ENCODE measurements around the gene UBE2E2. TPM values are rescaled to one million over a fixed set of nuclear protein-coding genes. Genes with fewer than 3 reads are reported as not detected.
"Not testable (repeated sequence)": the region's sequence is repeated elsewhere in the genome, so short reads cannot be mapped to it uniquely, and the experiment has no call there.

Gene UBE2E2
- total RNA-seq, 1 experiment from 2014 or later: 14.7 TPM

DNA sequence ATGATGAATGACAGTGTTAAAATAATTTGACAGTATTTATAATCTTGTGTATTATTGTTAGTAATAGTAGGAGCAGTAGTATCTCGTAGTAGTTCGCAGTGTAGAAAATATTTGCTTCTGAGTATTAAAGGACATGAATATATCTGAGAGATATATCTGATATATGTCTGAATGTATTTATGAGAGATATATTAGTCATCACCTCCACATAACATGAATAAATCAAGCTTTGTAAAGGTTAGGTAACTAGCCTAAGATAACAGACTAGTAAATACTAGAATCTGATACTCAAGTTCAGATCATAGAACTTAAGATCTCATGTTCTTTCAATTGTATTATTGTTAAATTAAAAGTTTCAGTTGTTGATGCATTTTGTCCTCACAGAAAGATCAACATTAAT, 130.5 kb downstream of the UBE2E2 start:
- H3K79me2 ChIP-seq (ENCODE audit: low read length): no peaks in the 10 kb centered on the region
- no peak for DNase-seq
- no peaks in the 10 kb centered on the region for H3K9me2 ChIP-seq (replicated peaks; ENCODE audit: insufficient read depth, low read length)
- no peaks in the 10 kb centered on the region for H3K9me3 ChIP-seq (ENCODE audit: low read length)
- H3K27me3 ChIP-seq (ENCODE audit: low read length): no peaks in the 10 kb centered on the region
- H2AFZ ChIP-seq (ENCODE audit: low read length): no peak overlapping the region
- H3K4me3 ChIP-seq (ENCODE audit: low read length): no peak overlapping the region
- H3K4me1 ChIP-seq (ENCODE audit: low read length): no peaks in the 10 kb centered on the region
- no peak overlapping the region for H3K9ac ChIP-seq (ENCODE audit: low read length)
- H3K4me2 ChIP-seq (ENCODE audit: low read depth, low read length, poor library complexity, severe bottlenecking): no peak overlapping the region
- H3K36me3 ChIP-seq (ENCODE audit: insufficient read depth, low read length): no peaks in the 10 kb centered on the region
- H4K20me1 ChIP-seq (ENCODE audit: insufficient read depth, low read depth, low read length): no peaks in the 10 kb centered on the region
- no peak overlapping the region for H3K27ac ChIP-seq (ENCODE audit: low read length)

DNA sequence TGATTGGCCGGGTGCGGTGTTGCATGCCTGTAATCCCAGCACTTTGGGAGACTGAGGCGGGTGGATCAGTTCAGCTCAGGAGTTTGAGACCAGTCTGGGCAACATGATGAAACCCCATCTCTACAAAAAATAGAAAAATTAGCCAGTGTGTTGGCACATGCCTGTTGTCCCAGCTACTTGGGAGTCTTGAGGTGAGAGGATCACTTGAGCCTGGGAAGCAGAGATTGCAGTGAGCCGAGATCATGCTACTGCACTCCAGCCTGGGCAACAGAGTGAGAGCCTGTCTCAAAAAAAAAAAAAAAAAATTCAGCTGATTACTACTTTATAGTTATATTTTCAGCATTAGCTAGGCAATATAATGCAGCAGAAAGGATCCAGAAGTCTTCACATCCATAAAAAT, 133.7 kb downstream of the UBE2E2 start:
- H3K27me3 ChIP-seq (ENCODE audit: low read length); H3K79me2 ChIP-seq (ENCODE audit: low read length); H3K9me2 ChIP-seq (replicated peaks; ENCODE audit: insufficient read depth, low read length); H2AFZ ChIP-seq (ENCODE audit: low read length); DNase-seq; H3K9me3 ChIP-seq (ENCODE audit: low read length); H3K36me3 ChIP-seq (ENCODE audit: insufficient read depth, low read length); H3K27ac ChIP-seq (ENCODE audit: low read length); H3K4me3 ChIP-seq (ENCODE audit: low read length); H3K4me2 ChIP-seq (ENCODE audit: low read depth, low read length, poor library complexity, severe bottlenecking); H4K20me1 ChIP-seq (ENCODE audit: insufficient read depth, low read depth, low read length); H3K9ac ChIP-seq (ENCODE audit: low read length): not testable (repeated sequence)
- peaks cover 24% of the 10 kb centered on the region for H3K4me1 ChIP-seq (ENCODE audit: low read length)

DNA sequence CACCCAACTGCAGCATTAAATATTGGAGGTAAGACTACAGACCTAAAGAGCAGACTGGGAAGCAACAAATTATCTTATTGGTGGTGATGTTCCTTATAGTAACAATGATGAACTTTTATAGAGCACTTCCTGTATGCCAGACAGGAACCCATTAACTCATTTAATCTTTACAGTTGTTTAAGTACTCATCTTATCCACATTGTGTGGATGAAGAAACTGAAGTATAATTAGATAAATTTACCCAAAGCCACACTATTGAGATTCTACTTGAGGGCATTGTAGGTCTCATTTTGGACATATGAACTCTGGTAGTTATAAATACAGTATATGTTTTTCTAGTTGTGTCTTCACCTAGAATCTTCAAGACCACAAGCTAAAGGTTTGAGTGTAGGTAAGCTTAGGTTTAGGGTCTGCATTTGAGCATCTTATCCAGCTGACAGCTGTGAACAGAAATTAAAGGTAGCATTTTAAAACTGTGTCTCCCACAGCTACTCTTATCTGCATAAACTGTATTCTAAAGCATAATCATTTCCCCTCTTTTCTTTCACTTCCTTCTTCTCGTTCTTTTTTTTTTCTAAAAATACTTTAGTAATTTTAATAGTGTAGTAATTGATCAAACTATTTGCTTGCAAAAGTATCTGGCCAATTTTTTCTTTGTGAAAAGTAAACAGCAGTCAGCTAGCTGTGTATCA, 138.2 kb downstream of the UBE2E2 start:
- Histone ChIP-seq H3K36me3 (ENCODE audit: insufficient read depth, low read length) (no peaks in the 10 kb centered on the region), H3K79me2 (ENCODE audit: low read length) (no peaks in the 10 kb centered on the region), H3K4me1 (ENCODE audit: low read length) (peaks cover 56% of the 10 kb centered on the region), H3K27ac (ENCODE audit: low read length) (peak overlapping the region; percentile 95), H3K4me2 (ENCODE audit: low read depth, low read length, poor library complexity, severe bottlenecking) (peak overlapping the region; percentile 67), H3K4me3 (ENCODE audit: low read length) (peak overlapping the region; percentile 36), H3K9ac (ENCODE audit: low read length) (peak overlapping the region; percentile 36), H3K9me3 (ENCODE audit: low read length) (no peaks in the 10 kb centered on the region), H3K27me3 (ENCODE audit: low read length) (no peaks in the 10 kb centered on the region), H2AFZ (ENCODE audit: low read length) (peak overlapping the region; percentile 55; the same call in 1 of the 2 replicates), H4K20me1 (ENCODE audit: insufficient read depth, low read depth, low read length) (no peaks in the 10 kb centered on the region), H3K9me2 (replicated peaks; ENCODE audit: insufficient read depth, low read length) (no peaks in the 10 kb centered on the region)
- DNase-seq: peak; percentile 73

DNA sequence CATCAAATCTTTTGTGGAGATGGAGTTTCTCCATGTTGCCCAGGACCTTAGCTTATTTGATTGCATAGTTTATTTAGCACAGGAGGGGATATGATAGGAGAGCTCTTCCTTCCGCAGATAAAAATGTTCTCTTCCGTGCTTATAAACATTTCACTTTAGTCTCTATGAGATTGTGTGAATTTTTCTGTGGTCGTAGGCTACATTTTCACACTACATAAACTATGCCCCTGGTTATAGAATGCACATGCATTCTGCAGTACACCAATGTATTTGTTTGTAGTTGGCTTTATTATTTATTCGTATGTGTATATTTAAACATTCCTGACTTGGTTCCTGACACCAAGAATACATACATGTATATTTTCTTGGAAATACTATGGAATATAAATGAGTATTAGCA, 139.2 kb downstream of the UBE2E2 start:
- Histone ChIP-seq H3K36me3 (ENCODE audit: insufficient read depth, low read length) (no peaks in the 10 kb centered on the region), H3K9me2 (replicated peaks; ENCODE audit: insufficient read depth, low read length) (no peaks in the 10 kb centered on the region), H3K79me2 (ENCODE audit: low read length) (no peaks in the 10 kb centered on the region), H3K9ac (ENCODE audit: low read length) (no peak overlapping the region), H3K4me3 (ENCODE audit: low read length) (no peak overlapping the region), H2AFZ (ENCODE audit: low read length) (no peak overlapping the region), H4K20me1 (ENCODE audit: insufficient read depth, low read depth, low read length) (no peaks in the 10 kb centered on the region), H3K4me2 (ENCODE audit: low read depth, low read length, poor library complexity, severe bottlenecking) (no peak overlapping the region), H3K4me1 (ENCODE audit: low read length) (peaks cover 56% of the 10 kb centered on the region), H3K27me3 (ENCODE audit: low read length) (no peaks in the 10 kb centered on the region), H3K27ac (ENCODE audit: low read length) (peak overlapping the region; percentile 95), H3K9me3 (ENCODE audit: low read length) (no peaks in the 10 kb centered on the region)
- no peak for DNase-seq

DNA sequence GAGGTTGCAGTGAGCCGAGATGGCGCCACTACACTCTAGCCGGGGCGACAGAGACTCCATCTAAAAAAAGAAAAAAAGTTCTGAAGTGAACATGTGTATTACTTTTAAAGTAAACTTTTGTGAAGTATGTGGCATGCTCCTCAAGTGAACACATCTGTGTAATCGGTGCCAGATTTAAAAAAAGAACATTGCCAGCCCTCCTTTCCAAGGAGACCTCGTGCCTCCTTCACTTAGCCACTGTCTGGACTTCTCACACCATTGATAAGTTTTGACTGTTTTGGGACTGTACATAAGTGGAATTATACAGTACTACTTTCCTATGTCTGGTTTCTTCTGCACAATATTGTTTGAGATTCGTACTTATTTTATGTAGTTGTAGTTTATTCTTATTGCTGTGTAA, 140.4 kb downstream of the UBE2E2 start:
- Histone ChIP-seq H3K4me2 (ENCODE audit: low read depth, low read length, poor library complexity, severe bottlenecking) (no peak overlapping the region), H3K4me1 (ENCODE audit: low read length) (peaks cover 56% of the 10 kb centered on the region), H2AFZ (ENCODE audit: low read length) (no peak overlapping the region), H3K27me3 (ENCODE audit: low read length) (no peaks in the 10 kb centered on the region), H3K36me3 (ENCODE audit: insufficient read depth, low read length) (no peaks in the 10 kb centered on the region), H4K20me1 (ENCODE audit: insufficient read depth, low read depth, low read length) (no peaks in the 10 kb centered on the region), H3K9me2 (replicated peaks; ENCODE audit: insufficient read depth, low read length) (no peaks in the 10 kb centered on the region), H3K4me3 (ENCODE audit: low read length) (no peak overlapping the region), H3K9ac (ENCODE audit: low read length) (no peak overlapping the region), H3K79me2 (ENCODE audit: low read length) (no peaks in the 10 kb centered on the region), H3K9me3 (ENCODE audit: low read length) (no peaks in the 10 kb centered on the region), H3K27ac (ENCODE audit: low read length) (peak overlapping the region; percentile 56; the same call in 1 of the 2 replicates)
- no peak for DNase-seq

DNA sequence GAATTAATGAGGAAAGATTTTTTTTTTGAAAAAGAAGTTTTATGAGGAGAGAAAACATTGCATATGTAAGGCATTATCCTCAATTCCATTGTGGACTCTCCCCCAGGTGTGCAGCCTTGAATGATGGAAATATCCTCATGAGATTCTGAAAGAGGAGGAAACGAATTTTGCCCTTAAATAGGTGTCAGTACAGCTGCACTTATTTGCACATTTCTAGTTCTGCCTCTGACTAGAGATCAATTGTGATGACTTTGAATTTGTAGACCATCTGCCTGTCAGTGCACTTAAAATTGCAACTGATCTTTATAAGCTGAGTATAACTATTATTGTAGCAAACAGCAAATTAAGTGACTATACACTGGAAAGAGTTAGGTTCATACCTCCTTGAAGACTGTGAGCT, 141.8 kb downstream of the UBE2E2 start:
- H3K36me3 ChIP-seq (ENCODE audit: insufficient read depth, low read length): no peaks in the 10 kb centered on the region
- H3K4me3 ChIP-seq (ENCODE audit: low read length): no peak overlapping the region
- no peaks in the 10 kb centered on the region for H3K9me2 ChIP-seq (replicated peaks; ENCODE audit: insufficient read depth, low read length)
- no peaks in the 10 kb centered on the region for H3K9me3 ChIP-seq (ENCODE audit: low read length)
- H3K27ac ChIP-seq (ENCODE audit: low read length): peak overlapping the region; percentile 56
- H3K79me2 ChIP-seq (ENCODE audit: low read length): no peaks in the 10 kb centered on the region
- H3K4me1 ChIP-seq (ENCODE audit: low read length): peaks cover 52% of the 10 kb centered on the region
- peak; percentile 63 for DNase-seq
- H3K4me2 ChIP-seq (ENCODE audit: low read depth, low read length, poor library complexity, severe bottlenecking): peak overlapping the region; percentile 26
- H2AFZ ChIP-seq (ENCODE audit: low read length): no peak overlapping the region
- no peak overlapping the region for H3K9ac ChIP-seq (ENCODE audit: low read length)
- H4K20me1 ChIP-seq (ENCODE audit: insufficient read depth, low read depth, low read length): no peaks in the 10 kb centered on the region
- no peaks in the 10 kb centered on the region for H3K27me3 ChIP-seq (ENCODE audit: low read length)

DNA sequence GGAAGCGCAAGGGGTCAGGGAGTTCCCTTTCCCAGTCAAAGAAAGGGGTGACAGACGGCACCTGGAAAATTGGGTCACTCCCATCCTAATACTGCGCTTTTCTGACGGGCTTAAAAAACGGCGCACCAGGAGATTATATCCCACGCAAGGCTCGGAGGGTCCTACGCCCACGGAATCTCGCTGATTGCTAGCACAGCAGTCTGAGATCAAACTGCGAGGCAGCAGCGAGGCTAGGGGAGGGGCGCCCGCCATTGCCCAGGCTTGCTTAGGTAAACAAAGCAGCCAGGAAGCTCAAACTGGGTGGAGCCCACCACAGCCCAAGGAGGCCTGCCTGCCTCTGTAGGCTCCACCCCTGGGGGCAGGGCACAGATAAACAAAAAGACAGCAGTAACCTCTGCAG, 146.3 kb downstream of the UBE2E2 start:
- not testable (repeated sequence) for H3K36me3 ChIP-seq (ENCODE audit: insufficient read depth, low read length); H3K9me3 ChIP-seq (ENCODE audit: low read length); H4K20me1 ChIP-seq (ENCODE audit: insufficient read depth, low read depth, low read length); H3K9me2 ChIP-seq (replicated peaks; ENCODE audit: insufficient read depth, low read length); H3K4me2 ChIP-seq (ENCODE audit: low read depth, low read length, poor library complexity, severe bottlenecking); H3K27ac ChIP-seq (ENCODE audit: low read length); H3K27me3 ChIP-seq (ENCODE audit: low read length); DNase-seq; H3K79me2 ChIP-seq (ENCODE audit: low read length); H3K4me3 ChIP-seq (ENCODE audit: low read length); H3K9ac ChIP-seq (ENCODE audit: low read length); H2AFZ ChIP-seq (ENCODE audit: low read length)
- H3K4me1 ChIP-seq (ENCODE audit: low read length): peaks cover 16% of the 10 kb centered on the region

DNA sequence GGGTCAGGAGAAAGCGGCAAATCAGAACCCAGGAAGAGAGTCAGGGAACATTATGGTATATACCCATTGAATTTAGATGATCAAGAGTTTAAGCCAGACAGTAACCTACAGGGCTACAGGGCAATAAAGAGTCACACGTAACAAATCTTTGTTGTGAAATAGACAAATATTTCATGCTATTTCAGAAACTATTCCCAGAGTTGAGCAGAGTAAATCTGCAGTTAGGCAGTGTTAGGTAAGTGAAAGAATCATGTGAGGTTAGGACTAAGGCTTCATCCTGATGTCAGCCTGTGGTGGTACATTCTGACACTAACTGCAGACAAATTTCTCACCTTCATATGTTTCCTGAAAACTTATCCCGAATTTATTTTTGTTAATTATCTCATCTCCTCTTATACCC, 153.0 kb downstream of the UBE2E2 start:
- Histone ChIP-seq H3K9me2 (replicated peaks; ENCODE audit: insufficient read depth, low read length) (no peaks in the 10 kb centered on the region), H3K4me3 (ENCODE audit: low read length) (no peak overlapping the region)

More for the DNA sequence above, 153.0 kb downstream of the UBE2E2 start:
- no peak overlapping the region for H3K4me2 ChIP-seq (ENCODE audit: low read depth, low read length, poor library complexity, severe bottlenecking)
- no peaks in the 10 kb centered on the region for H3K79me2 ChIP-seq (ENCODE audit: low read length)
- H2AFZ ChIP-seq (ENCODE audit: low read length): no peak overlapping the region
- no peaks in the 10 kb centered on the region for H3K4me1 ChIP-seq (ENCODE audit: low read length)
- no peaks in the 10 kb centered on the region for H3K9me3 ChIP-seq (ENCODE audit: low read length)
- no peak for DNase-seq
- no peaks in the 10 kb centered on the region for H4K20me1 ChIP-seq (ENCODE audit: insufficient read depth, low read depth, low read length)
- no peaks in the 10 kb centered on the region for H3K36me3 ChIP-seq (ENCODE audit: insufficient read depth, low read length)
- no peaks in the 10 kb centered on the region for H3K27me3 ChIP-seq (ENCODE audit: low read length)
- H3K9ac ChIP-seq (ENCODE audit: low read length): no peak overlapping the region
- H3K27ac ChIP-seq (ENCODE audit: low read length): no peak overlapping the region
